ENCODE data around the gene GALNT17.
"Not testable (repeated sequence)": the region's sequence is repeated elsewhere in the genome, so short reads cannot be mapped to it uniquely, and the experiment has no call there.

GALNT17 gene

GRCh38 chr7:71604818-71605414 lies 473.0 kb downstream of the GALNT17 start:
- in situ Hi-C loops (cut with MboI; ENCODE audit: low sequenced_read_pairs), result no loop called here

DNA sequence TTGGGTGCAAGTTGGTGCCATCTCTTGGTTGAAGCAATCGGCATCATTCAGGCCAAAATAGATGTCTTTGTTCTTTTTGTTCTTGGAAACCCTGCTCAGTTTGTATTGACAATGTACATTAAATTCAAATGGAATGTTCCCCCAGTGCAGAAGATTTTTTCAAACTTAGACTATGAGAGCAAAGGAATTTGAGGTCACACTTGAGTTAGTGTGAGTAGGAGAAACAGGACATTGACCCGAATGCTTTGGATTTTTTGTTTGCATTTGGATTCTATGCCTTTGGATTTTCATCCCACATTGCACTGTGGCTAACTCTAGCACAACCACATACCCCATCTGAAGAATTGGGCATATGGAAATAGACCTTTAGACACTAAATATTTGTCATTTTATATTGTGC lies 480.0 kb downstream of the GALNT17 start:
- in situ Hi-C loops (cut with MboI; ENCODE audit: low sequenced_read_pairs), result no loop called here

- in situ Hi-C loops (cut with MboI; ENCODE audit: low sequenced_read_pairs), result no loop called here
Observed at GRCh38 chr7:71612911-71613310, 481.0 kb downstream of the GALNT17 start.

DNA sequence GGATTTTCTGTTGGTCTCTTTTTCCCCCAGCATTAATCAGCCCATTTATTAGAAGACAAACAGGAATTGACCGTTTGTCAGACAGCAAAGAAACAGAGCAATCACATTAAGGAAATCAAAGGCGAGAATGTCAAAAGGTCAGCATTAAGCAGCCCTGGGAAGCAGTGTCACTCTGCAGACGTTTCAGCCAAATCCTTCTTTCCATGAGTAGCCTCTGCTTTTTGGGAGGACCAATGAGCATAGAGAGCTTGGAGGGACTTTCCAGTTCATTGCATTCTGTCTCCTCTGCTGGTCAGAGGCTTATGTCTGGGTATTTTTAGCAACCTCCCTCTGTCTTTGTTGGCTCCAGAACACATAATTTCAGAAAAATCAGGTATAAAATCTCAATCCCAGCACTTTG lies 481.4 kb downstream of the GALNT17 start:
- in situ Hi-C loops (cut with MboI; ENCODE audit: low sequenced_read_pairs), result no loop called here

GRCh38 chr7:71615017-71615416 lies 483.1 kb downstream of the GALNT17 start:
- in situ Hi-C loops (cut with MboI; ENCODE audit: low sequenced_read_pairs), result no loop called here

DNA sequence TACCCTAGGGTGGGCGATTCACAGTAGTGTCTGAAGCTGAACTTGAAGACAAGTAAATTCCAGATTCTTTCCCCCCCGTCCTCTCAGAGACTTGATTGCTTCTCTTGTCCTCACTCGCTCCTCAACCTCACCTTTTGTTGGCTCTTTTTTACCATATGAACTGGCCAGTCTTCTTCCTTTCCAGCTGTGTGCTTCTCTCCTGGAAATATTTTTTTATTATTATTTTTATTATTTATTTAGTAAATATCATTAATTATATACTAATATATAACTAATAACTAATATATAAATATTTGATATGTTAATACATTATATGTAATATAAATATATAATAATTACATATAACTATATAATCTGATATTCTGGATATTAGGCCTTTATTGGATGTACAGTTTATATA lies 484.3 kb downstream of the GALNT17 start:
- in situ Hi-C loops (cut with MboI; ENCODE audit: low sequenced_read_pairs), result no loop called here

DNA sequence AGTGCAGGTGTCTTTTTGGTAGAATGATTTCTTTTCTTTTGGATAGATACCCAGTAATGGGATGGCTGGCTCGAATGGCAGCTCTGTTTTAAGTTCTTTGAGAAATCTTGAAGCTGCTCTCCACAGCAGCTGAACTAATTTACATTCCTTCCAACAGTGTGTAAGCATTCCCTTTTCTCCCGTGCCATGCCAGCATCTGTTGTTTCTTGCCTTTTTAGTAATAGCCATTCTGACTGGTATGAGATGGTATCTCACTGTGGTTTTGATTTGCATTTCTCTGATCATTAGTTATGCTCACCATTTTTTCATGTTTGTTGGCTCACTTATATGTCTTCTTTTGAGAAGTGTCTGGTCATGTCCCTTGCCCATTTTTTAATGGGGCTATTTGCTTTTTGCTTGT lies 486.3 kb downstream of the GALNT17 start:
- in situ Hi-C loops (cut with MboI; ENCODE audit: low sequenced_read_pairs), result no loop called here

- in situ Hi-C loops (cut with MboI; ENCODE audit: low sequenced_read_pairs), result no loop called here
Observed at GRCh38 chr7:71625545-71625944, 493.6 kb downstream of the GALNT17 start.

DNA sequence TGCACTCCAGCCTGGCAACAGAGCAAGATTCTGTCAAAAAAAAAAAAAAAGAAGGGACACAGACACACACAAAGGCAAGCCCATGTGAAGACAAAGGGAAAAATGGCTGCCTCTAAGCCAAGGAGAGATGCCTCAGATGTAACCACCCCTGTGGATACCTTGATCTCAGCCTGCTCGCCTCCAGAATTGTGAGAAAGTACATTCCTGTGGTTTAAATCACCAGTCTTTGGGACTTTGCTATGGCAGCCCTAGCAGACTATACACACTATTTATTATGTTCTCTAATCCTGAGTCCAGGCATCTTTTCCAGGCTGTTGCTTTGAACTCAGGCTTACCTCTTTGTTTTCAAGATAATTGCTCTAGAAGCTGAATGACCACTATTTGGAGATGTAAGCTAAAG lies 494.3 kb downstream of the GALNT17 start:
- in situ Hi-C loops (cut with MboI; ENCODE audit: low sequenced_read_pairs), result no loop called here

DNA sequence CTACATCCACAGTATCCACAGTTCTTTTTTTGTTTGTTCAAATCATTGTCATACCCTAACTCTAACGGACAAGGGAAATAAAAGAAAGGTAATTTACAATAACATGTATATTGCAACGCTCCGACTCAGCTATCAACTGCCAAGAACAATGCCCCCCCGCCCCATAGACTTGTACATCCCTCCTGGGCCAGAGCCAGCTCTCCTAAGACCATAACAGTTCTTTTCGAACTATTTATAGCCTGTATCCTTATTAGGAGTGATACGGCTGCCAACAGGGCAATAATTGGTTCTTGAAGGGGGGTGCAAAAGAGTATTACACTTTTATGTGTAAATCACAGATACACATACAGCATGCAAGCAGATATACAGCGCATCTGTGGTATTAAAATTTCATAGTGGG lies 495.7 kb downstream of the GALNT17 start:
- in situ Hi-C loops (cut with MboI; ENCODE audit: low sequenced_read_pairs), result no loop called here

GRCh38 chr7:71630516-71630915 lies 498.6 kb downstream of the GALNT17 start:
- in situ Hi-C loops (cut with MboI; ENCODE audit: low sequenced_read_pairs), result no loop called here

DNA sequence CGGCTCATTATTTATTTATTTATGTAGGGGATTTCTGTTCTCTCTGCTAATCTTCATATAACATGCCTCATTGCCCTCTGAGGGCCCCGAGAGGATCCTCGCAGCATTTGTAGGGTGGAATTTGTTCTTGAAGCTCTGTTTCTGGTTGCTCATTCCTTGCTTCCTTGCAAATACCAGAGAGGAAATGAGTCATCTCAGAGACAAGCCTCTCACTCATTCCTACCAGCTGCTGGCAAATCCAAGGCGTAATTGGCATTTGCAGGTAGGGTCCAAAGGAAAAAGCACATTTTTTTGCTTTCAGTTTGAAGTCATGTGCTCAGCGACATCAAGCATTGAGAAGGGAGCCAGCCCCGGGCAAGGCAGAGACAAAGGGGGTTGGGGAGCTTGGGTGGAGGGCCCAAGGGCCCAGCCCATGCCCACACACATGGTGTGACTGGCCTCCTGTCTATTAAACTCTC lies 501.6 kb downstream of the GALNT17 start:
- in situ Hi-C loops (cut with MboI; ENCODE audit: low sequenced_read_pairs), result no loop called here

DNA sequence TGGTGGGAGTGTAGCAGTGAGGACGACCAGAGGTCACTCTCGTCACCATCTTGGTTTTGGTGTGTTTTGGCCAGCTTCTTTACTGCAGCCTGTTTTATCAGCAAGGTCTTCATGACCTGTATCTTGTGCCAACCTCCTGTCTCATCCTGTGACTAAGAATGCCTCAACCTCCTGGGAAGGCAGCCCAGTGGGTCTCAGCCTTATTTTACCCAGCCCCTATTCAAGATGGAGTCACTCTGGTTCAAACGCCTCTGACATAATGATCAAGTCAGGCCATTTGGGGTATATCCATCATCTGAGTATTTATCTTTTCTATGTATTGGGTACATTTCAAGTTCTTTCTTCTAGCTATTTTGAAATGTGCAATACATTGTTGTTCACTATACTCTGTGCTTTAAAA lies 503.9 kb downstream of the GALNT17 start:
- in situ Hi-C loops (cut with MboI; ENCODE audit: low sequenced_read_pairs), result not testable (repeated sequence)

DNA sequence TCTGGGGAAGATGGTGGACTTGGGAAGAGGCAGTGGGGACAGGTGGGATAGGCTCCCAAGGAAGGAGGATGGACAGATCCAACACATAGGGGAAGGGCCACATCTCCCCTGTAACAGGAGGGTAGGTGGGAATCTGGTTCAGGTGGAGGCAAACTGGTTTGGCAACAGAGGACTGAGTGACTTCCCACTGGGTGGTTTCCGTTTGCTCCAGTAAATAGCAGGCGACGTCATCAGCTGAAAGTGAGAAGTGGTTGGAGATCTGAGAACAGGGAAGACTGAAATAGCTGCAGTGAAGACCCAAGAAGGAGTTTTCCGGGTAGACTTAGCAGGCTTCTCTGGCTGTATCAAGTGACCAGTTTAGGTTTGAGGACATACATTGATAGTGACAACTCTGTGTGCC lies 504.4 kb downstream of the GALNT17 start:
- in situ Hi-C loops (cut with MboI; ENCODE audit: low sequenced_read_pairs), result no loop called here

DNA sequence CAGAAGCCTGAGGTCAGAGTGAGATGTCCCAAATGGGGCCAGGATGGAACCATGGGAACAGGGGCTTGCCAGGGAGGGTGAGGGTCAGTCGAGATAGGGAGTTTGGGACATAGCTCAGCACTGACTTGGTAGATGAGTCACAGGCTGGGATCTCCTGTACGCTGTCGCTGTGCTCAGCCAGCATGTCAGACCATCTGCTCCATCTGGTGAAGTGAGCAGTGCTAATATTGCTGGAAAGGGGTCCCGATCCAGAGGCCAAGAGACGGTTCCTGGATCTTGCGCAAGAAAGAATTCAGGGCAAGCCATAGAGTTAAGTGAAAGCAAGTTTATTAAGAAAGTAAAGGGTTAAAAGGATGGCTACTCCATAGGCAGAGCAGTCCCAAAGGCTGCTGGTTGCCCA lies 505.6 kb downstream of the GALNT17 start:
- in situ Hi-C loops (cut with MboI; ENCODE audit: low sequenced_read_pairs), result no loop called here

DNA sequence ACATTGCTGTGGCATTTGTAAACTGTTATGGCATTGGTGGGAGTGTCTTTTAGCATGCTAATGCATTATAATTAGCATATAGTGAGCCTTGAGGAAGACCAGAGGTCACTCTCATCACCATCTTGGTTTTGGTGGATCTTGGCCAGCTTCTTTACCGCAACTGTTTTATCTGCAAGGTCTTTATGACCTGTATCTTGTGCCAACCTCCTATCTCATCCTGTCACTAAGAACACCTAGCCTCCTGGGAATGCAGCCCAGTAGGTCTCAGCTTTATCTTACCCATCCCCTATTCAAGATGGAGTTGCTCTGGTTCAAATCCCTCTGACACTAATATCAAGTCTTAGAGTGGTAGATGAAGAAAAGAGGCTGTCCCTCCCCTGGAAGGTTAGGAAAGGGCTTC lies 506.2 kb downstream of the GALNT17 start:
- in situ Hi-C loops (cut with MboI; ENCODE audit: low sequenced_read_pairs), result no loop called here

- in situ Hi-C loops (cut with MboI; ENCODE audit: low sequenced_read_pairs), result no loop called here
Observed at GRCh38 chr7:71639382-71640085, 507.6 kb downstream of the GALNT17 start.

DNA sequence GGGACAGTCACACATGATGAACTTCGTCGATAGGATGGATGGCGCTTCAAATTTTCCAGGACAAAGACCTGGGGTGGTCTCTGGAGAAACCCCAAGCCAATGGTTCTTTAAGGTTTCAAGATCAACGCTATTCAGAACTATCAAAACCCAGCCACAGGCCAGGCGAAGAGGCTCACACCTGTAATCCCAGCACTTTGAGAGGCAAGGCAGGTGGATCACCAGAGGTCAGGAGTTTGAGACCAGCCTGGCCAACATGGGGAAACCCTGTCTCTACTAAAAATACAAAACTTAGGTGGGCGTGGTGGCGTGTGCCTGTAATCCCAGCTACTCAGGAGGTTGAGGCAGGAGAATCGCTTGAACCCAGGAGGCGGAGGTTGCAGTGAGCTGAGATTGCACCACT lies 511.1 kb downstream of the GALNT17 start:
- in situ Hi-C loops (cut with MboI; ENCODE audit: low sequenced_read_pairs), result not testable (repeated sequence)

GRCh38 chr7:71645836-71646235 lies 513.9 kb downstream of the GALNT17 start:
- in situ Hi-C loops (cut with MboI; ENCODE audit: low sequenced_read_pairs), result no loop called here

- in situ Hi-C loops (cut with MboI; ENCODE audit: low sequenced_read_pairs), result no loop called here
Observed at GRCh38 chr7:71649812-71650211, 517.9 kb downstream of the GALNT17 start.

GRCh38 chr7:71650653-71651337 lies 518.9 kb downstream of the GALNT17 start:
- in situ Hi-C loops (cut with MboI; ENCODE audit: low sequenced_read_pairs), result no loop called here

DNA sequence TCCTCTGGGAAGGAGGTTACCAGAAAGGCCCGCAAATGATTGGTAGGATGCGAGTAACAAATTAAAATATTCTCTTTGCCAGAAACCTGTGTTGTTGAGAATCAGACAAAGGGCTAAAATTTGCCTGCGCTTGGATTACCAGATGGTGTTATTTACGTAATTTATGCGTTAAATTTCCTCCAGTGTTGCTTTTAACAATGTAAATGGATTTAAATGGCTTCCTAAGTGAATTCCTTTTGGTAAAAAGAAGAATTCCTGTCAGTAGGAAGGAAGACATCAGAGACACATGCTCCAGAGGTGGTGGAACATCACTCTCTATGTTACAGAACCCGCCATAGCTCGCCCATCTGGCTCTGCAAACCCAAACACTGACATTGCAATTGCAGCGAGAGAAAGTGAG lies 520.6 kb downstream of the GALNT17 start:
- in situ Hi-C loops (cut with MboI; ENCODE audit: low sequenced_read_pairs), result no loop called here
